ENCODE data around the gene TENM4.

GRCh38 chr11:79116600-79116999 is 324.2 kb downstream of the TENM4 start:
- TF ChIP-seq CTCF (IDR thresholded peaks at IDR 0.05; ENCODE audit: borderline replicate concordance, extremely low read depth, low read length, poor library complexity, severe bottlenecking) (no peak), EZH2 (IDR thresholded peaks at IDR 0.05; ENCODE audit: borderline replicate concordance, low read depth, low read length, severe bottlenecking) (no peak)

All from DND-41 (cell line).